SJSA1 (cell line): Measurements from ENCODE around the gene PSME3. TPM values are rescaled to one million over a fixed set of nuclear protein-coding genes. Genes with fewer than 3 reads are reported as not detected.

Source experiments
- DNase-seq, 2 experiments: peaks; one replicate each; pipeline ENCODE4 v3.0.0-alpha.2; 2015 to 2020; ENCODE audit warnings: low spot score in 2 of 2, low read depth in 1 of 2
- H3K27ac ChIP-seq: fragments of 250-450 bp; sonication (Bioruptor Pico); 2 replicates; pipeline ENCODE4 v1.5.1; 2020; ENCODE audit warnings: mild to moderate bottlenecking, moderate library complexity
- H3K27me3 ChIP-seq: fragments of 250-450 bp; sonication (Bioruptor Pico); replicated peaks from 2 replicates; pipeline ENCODE4 v1.5.1; 2020; ENCODE audit warnings: mild to moderate bottlenecking, moderate library complexity
- H3K36me3 ChIP-seq: fragments of 250-450 bp; sonication (Bioruptor Pico); 2 replicates; pipeline ENCODE4 v1.5.1; 2020; ENCODE audit warnings: mild to moderate bottlenecking
- H3K4me1 ChIP-seq: fragments of 250-450 bp; sonication (Bioruptor Pico); replicated peaks from 2 replicates; pipeline ENCODE4 v1.6.1; 2021; ENCODE audit warnings: mild to moderate bottlenecking
- H3K4me3 ChIP-seq: fragments of 250-450 bp; sonication (Bioruptor Pico); 2 replicates; pipeline ENCODE4 v1.5.1; 2020; ENCODE audit warnings: mild to moderate bottlenecking
- H3K9me3 ChIP-seq: fragments of 250-450 bp; sonication (Bioruptor Pico); replicated peaks from 2 replicates; pipeline ENCODE4 v1.5.1; 2020; ENCODE audit warnings: mild to moderate bottlenecking
- total RNA-seq: library from RNA; depleted of rRNA; stranded (reverse); fragments of >200 nt; shearing (Covaris generic); gene quantifications from 2 replicates; pipeline ENCODE4 v1.2.3, GENCODE V29; 2014

The PSME3 gene
- total RNA-seq, 1 experiment from 2014 or later = 109 TPM

DNA sequence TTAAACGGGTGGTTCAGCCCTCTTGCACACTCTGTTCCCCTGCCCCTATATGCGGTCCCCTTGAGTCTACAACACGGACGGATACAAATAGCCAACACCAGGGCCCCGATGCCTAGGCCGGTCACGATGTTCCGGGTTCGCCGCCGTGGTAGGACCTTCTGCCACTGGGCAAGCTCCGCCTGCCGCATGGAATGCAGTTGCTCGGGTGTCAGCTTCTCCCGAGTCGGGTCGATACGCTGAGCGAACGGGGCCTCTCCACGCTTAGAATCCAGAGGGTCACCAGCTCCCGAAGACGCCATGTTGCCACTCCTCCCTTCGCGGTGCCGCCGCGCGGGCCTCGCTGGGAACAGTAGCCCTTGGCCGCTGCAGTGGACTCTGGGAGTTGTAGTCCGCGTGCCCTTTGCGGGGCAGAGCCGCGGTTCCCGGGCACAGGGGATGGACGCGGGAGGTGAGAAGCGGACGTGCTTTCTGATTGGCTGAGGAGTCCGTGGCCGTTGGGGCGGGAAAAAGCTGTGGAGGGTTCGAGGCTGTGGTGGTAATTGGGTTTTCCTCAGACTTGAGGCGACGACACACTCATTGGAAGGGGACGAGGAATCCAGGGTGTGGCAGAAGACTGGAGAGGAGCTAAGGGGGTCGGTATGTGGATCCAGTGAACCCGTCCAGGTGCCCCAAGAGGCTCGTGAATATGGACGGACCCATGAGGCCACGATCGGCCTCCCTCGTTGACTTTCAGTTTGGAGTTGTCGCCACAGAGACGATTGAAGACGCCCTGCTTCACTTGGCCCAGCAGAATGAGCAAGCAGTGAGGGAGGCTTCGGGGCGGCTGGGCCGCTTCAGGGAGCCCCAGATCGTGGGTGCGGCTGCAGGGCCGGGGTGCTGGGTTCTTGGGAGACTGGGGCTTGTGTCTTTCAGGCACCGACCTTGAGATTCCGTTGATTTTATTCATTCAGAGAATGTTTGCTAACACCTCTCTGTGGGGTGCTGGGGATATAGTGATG is 34.5 kb upstream of the PSME3 start, which contains the start of the genes CNTD1 and COA3:
Gene CNTD1 (plus strand): TSS at position 479 of the 998 bp plus-strand sequence. CDS start 207 bp downstream, at position 686.
Gene COA3 (minus strand): TSS at position 322 of the 998 bp plus-strand sequence. CDS start 23 bp downstream, at position 299.
- peak within 1 kb of the TSS; percentile 30 for H3K27ac ChIP-seq
- H3K27me3 ChIP-seq = no peaks in the 10 kb centered on the region
- H3K4me1 ChIP-seq = peaks cover 16% of the 10 kb centered on the region
- H3K36me3 ChIP-seq = peaks cover 14% of the 10 kb centered on the region; the same call in 1 of the 2 replicates
- no peaks in the 10 kb centered on the region for H3K9me3 ChIP-seq
- peak; percentile 73 to 87 for DNase-seq
- H3K4me3 ChIP-seq = peak within 1 kb of the TSS; percentile 69

DNA sequence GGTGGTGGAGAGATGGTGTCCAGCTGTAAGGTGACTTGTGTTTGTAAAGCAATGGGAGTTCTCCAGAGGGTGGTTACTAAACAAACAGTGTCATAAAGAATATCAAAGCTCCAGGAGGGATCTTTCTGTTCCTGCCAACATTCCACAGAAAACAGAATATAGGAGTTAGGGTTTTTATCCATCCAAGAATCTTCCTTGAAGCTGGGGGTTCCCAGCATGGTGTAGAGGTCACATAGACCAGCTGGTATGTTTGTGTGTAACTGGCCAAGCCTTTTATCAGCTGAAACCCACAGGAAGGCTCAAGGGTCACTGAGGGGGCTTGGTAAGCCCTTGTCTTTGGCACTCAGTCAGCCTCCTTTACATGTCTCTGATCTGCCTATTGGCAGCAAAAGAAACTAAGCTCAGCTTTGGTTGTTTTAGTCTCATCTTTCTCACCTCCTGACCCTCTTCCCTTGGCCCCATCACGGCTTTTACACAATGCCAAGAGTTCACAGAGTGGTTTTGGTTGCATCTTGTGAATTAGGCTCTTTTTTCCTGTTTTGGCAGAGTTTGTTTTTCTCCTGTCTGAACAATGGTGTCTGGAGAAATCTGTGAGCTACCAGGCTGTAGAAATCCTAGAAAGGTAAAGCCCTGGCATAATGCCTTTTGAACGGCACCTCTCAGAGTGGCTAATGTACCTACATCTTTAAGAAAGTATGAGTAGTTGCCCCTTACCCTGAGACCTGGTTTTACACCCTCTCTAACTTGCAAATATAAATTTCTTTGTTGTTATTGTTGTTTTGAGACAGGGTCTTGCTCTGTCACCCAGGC is 29.9 kb upstream of the PSME3 start:
- Histone ChIP-seq H3K9me3 (no peaks in the 10 kb centered on the region), H3K27me3 (no peaks in the 10 kb centered on the region), H3K36me3 (peaks cover 2% of the 10 kb centered on the region; the same call in 1 of the 2 replicates), H3K4me3 (no peak overlapping the region), H3K27ac (no peak overlapping the region), H3K4me1 (peaks cover 6% of the 10 kb centered on the region)
- DNase-seq = no peak

DNA sequence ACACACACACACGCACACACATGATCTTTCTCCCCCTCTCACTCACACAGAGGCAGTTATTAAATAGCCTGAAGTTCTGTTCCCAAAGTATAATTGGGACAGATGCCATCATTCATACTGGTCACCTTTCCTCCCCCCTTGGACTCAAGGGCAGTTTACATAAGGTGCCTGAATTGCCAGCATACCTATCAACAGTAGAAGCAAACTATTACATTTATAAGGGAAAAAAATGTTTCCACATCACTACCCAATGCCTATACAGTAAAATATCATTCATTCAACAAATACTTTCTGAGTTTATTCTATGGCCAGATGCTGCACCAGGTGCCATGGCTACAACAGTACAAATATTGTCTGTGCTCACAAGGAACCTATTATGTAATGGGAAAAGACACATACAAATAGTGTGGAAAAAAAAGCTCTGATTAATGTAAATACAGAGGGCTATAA is 28.3 kb upstream of the PSME3 start:
- H3K36me3 ChIP-seq = peaks cover 8% of the 10 kb centered on the region; the same call in 1 of the 2 replicates
- H3K27ac ChIP-seq = no peak overlapping the region
- no peaks in the 10 kb centered on the region for H3K27me3 ChIP-seq
- H3K4me3 ChIP-seq = no peak overlapping the region
- H3K9me3 ChIP-seq = no peaks in the 10 kb centered on the region
- DNase-seq = no peak
- no peaks in the 10 kb centered on the region for H3K4me1 ChIP-seq

DNA sequence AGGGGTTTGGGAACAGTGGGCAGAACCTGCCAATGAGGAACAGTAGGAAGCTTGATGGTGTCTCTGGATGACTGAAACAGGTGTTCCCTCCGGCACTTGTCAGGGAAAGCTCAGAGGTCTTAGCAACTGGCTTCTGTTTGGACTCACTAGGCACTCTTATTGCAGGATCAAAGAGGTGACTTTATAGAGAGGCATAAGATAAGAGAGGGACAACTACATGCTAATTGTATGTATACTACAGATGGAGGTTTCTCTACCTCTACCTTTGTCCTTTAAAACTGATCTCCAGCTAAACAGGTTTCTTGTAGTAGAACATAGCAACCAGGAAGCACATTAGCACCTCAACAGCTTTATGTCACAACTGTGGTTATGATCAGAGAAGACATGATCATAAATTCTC is 26.9 kb upstream of the PSME3 start:
- no peak overlapping the region for H3K27ac ChIP-seq
- DNase-seq = no peak

GRCh38 chr17:42809250-42809649 is 23.9 kb upstream of the PSME3 start:
- Histone ChIP-seq H3K4me3 (no peak overlapping the region), H3K9me3 (no peaks in the 10 kb centered on the region), H3K36me3 (peaks cover 37% of the 10 kb centered on the region), H3K4me1 (peaks cover 2% of the 10 kb centered on the region), H3K27ac (no peak overlapping the region), H3K27me3 (no peaks in the 10 kb centered on the region)
- no peak for DNase-seq

More for the DNA sequence above, 26.9 kb upstream of the PSME3 start:
- Histone ChIP-seq H3K9me3 (no peaks in the 10 kb centered on the region), H3K27me3 (no peaks in the 10 kb centered on the region), H3K4me1 (no peaks in the 10 kb centered on the region), H3K4me3 (no peak overlapping the region), H3K36me3 (peaks cover 16% of the 10 kb centered on the region)

DNA sequence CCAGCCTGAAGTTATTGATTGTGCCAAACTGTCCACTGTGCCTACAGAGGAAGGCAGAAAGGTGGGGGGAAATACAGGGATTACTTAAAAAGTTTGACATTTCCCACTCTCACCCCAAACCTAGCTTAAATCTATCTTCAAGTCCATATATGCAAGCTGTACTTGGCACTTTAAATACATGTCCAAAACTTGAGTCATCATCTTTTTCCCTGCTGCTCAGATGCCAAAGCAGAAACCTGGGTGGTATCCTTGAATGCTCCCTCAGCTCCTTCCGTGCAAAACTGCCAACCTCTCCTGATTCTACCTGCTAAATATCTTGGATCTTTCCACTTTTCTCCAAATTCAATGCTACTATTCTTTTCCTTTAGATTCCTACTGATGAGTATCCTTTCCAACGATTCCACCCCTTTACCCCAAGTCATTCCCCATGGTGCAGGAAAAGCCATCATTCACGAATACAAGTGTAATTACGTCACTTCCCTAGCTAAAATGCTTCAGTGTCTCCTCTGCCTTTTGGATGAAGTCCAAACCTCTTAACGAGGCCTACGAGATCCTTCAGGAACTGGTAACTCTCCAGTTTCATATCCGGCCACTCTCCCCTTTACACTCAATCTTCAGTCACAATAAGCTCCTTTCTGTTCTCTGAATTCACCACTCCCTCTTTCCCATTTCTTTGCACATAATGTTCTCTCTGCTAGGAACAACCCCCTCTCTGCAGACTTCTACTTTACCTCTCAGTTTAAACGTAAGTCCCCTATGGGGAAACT is 18.4 kb upstream of the PSME3 start:
- no peak overlapping the region for H3K4me3 ChIP-seq
- H3K4me1 ChIP-seq = peaks cover 22% of the 10 kb centered on the region
- H3K9me3 ChIP-seq = no peaks in the 10 kb centered on the region
- no peaks in the 10 kb centered on the region for H3K27me3 ChIP-seq
- peak in 1 of 2 experiments; percentile 39 for DNase-seq
- peak overlapping the region; percentile 40 for H3K27ac ChIP-seq
- H3K36me3 ChIP-seq = peaks cover 77% of the 10 kb centered on the region

- Histone ChIP-seq H3K27me3 (no peaks in the 10 kb centered on the region), H3K4me1 (peaks cover 22% of the 10 kb centered on the region), H3K4me3 (no peak overlapping the region), H3K27ac (no peak overlapping the region), H3K9me3 (no peaks in the 10 kb centered on the region), H3K36me3 (peaks cover 89% of the 10 kb centered on the region)
- DNase-seq = no peak
Observed at GRCh38 chr17:42817866-42818265, 15.3 kb upstream of the PSME3 start.

- Histone ChIP-seq H3K9me3 (no peaks in the 10 kb centered on the region), H3K27me3 (no peaks in the 10 kb centered on the region), H3K36me3 (peaks cover 85% of the 10 kb centered on the region), H3K27ac (no peak overlapping the region), H3K4me3 (no peak overlapping the region), H3K4me1 (peaks cover 25% of the 10 kb centered on the region)
- DNase-seq = no peak
Observed at GRCh38 chr17:42818379-42818778, 14.8 kb upstream of the PSME3 start.

DNA sequence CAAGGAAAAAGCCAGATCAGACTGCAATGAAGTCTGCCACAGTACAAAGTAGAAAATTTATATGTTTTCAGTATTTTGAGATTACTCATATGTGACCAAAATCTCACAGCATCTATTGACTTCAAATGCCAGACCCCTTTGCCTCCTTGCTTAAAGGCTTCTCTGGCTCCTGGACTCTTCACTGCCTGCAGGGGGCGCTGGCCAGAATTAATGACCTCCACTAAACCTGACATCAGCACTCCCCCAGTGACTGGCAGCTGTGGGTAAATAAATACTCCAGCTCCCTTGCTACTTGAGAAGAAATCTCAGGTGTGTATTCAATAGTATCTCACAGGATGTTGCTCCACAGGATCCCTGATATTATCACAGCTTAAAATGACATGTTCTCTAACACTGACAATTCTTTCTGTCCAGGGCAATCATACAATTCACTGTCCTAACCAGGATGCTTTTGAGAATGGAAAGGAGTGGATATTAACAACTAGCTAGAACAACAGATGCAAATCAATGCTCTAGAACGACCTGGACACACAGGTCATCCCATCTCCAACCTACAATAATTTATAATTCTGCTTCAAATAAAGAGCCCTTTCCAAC is 13.2 kb upstream of the PSME3 start:
- no peak overlapping the region for H3K27ac ChIP-seq
- peaks cover 23% of the 10 kb centered on the region for H3K4me1 ChIP-seq
- no peaks in the 10 kb centered on the region for H3K27me3 ChIP-seq
- peaks cover 79% of the 10 kb centered on the region for H3K36me3 ChIP-seq
- H3K4me3 ChIP-seq = no peak overlapping the region
- DNase-seq = peak; percentile 28 to 69
- H3K9me3 ChIP-seq = no peaks in the 10 kb centered on the region

GRCh38 chr17:42821176-42821575 is 12.0 kb upstream of the PSME3 start:
- peaks cover 13% of the 10 kb centered on the region for H3K4me1 ChIP-seq
- no peak overlapping the region for H3K27ac ChIP-seq
- no peak for DNase-seq
- no peak overlapping the region for H3K4me3 ChIP-seq
- peaks cover 68% of the 10 kb centered on the region for H3K36me3 ChIP-seq
- H3K27me3 ChIP-seq = no peaks in the 10 kb centered on the region
- H3K9me3 ChIP-seq = no peaks in the 10 kb centered on the region

GRCh38 chr17:42827472-42827871 is 5.7 kb upstream of the PSME3 start:
- H3K9me3 ChIP-seq = no peaks in the 10 kb centered on the region
- no peak for DNase-seq
- H3K4me1 ChIP-seq = peaks cover 15% of the 10 kb centered on the region
- H3K27me3 ChIP-seq = peaks cover 12% of the 10 kb centered on the region; the same call in 1 of the 2 replicates
- H3K36me3 ChIP-seq = peaks cover 10% of the 10 kb centered on the region; the same call in 1 of the 2 replicates
- no peak overlapping the region for H3K27ac ChIP-seq
- H3K4me3 ChIP-seq = no peak overlapping the region

DNA sequence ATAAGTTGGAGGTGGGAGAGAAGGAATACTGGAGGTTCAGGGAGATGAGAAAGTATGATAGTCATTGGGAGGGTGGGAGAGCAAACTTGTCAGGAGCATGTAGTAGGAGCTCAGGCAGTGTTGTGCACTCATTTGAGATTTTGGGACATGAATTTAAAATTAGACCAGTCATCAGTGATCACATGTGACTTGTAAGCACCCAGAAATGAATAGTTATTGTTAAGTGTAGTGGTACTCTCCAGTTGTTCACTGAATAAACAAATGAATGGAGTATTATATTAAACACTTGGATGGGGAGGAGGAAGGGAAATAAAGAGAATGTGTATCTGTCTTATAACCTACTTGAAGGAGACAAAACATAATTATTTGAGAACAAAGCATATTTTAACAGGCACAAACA is 2.2 kb upstream of the PSME3 start:
- Histone ChIP-seq H3K4me3 (no peak overlapping the region), H3K27me3 (peaks cover 12% of the 10 kb centered on the region; the same call in 1 of the 2 replicates), H3K4me1 (peaks cover 10% of the 10 kb centered on the region), H3K9me3 (no peaks in the 10 kb centered on the region), H3K36me3 (peaks cover 30% of the 10 kb centered on the region), H3K27ac (no peak overlapping the region)
- no peak for DNase-seq
